CD4-positive, alpha-beta T cell treated with Interleukin-15 for 4 hours (primary cell): ENCODE measurements around the gene SWAP70.

ENCODE experiments used
- DNase-seq: peaks from one replicate; pipeline ENCODE4 v3.0.0-alpha.2; 2020; ENCODE audit warnings: low spot score

The SWAP70 gene

GRCh38 chr11:9753021-9753420, 89.1 kb downstream of the SWAP70 start:
- DNase-seq: no peak

- DNase-seq: no peak
Measured at GRCh38 chr11:9754010-9754471, 90.2 kb downstream of the SWAP70 start.

GRCh38 chr11:9755561-9756185, 91.8 kb downstream of the SWAP70 start:
- no peak for DNase-seq

GRCh38 chr11:9756461-9756860, 92.6 kb downstream of the SWAP70 start:
- no peak for DNase-seq

DNA sequence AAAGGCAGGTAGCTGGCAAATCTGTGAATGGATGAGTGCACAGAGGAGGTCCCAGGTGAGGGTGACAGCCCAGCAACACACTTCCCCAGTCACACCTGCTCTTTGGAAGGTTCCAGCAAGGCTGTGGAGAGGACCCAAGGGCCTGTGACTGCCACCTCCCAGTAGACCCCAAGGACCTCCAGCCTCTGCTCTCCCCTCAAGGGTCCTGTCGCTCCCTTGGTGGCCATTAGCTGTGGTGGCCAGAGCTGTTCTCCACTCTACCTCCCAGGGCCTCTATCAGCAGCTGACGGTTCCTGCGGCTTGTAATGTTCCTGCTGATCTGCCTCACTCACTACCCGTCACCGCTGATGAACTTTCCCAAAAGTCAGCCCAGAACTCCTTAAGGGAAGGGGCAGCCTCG, 93.0 kb downstream of the SWAP70 start:
- DNase-seq: no peak

GRCh38 chr11:9757809-9758636, 94.1 kb downstream of the SWAP70 start:
- DNase-seq: peak; percentile 90

DNA sequence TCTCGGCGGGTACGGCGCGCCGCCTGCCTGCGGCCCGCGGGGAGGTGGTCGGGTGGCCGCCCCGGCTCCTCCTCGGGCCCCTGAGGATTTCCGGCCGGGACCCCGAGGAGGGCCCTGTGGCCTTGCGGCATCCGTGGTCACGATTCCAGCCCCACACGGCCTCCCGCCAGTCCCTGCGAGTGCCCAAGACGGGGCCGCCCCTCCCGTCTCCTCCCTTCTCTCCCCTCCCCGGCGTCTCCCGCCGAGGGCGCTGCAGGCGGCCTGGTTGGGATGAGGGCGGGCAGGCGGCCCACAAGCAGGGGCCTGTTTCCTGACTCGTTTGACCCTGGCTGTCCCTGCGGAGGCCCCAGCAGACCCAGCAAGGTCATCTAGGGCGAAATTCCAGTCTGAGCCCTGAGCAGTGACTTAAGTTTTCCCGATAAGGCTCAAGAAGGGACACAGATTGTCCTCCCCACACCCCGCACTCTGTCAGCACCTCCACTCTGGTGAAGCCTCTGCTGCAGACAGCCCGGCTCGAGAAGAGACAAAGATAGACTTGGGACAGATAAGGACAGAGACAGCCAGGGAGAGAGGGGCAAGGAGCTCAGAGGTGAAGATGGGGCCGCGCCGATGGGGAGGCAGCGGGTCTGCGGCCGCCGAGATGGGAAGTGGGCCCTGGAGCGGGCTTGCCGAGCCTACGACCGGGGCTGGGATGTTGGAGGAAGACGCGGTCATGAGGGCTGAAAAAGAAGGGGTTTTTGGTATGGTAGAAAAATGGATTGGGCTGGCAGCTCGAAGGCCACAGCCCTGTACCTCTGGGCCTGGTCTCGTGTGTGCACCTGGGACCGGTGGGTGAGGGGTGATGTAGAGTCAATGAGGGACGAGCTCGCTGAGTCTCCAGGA, 95.0 kb downstream of the SWAP70 start:
- peak; percentile 38 for DNase-seq

- DNase-seq: peak; percentile 94
Measured at GRCh38 chr11:9759519-9760192, 95.8 kb downstream of the SWAP70 start.

GRCh38 chr11:9760193-9760575, 96.3 kb downstream of the SWAP70 start:
- no peak for DNase-seq

DNA sequence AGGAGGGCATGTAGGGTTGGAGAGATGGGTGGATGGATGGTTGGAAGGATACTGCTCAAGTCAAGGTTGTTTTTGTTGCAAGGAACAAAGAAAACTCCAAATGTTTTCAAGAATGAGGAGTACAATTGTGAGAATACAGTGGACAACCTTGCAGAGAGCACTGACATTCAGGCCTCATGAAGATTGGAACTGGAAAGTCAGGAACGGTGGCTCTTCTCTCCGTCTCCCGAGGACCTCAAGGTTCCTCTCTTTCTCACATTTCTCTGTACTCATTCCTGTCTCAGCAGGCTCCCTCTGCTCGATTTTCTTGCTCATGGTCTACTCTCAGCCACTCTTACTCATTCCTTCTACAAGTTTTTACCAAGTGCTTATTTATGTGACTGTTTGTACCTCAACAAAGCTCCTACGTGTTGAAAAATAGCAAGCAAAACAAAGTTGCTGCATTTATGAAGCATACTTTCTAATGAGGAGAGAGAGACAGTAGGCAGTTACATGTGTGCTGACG, 97.6 kb downstream of the SWAP70 start:
- DNase-seq: no peak

- no peak for DNase-seq
Measured at GRCh38 chr11:9762531-9762930, 98.7 kb downstream of the SWAP70 start.

DNA sequence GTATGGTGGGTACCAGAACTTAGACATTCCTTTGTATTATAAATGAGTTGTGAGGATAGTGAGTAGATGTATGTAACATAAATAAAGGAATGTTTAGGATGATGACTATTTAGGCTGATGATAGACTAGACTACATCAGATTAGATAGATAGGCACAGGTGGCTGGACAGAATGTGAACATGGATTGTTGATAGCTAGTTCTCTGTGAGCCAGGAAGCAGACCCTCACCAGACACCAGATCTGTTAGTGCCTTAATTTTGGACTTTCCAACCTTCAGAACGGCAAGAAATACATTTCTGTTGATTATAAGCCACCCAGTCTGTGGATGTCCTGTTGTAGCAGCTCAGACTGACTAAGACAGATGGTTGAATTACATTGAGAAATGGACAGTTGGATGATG, 99.4 kb downstream of the SWAP70 start:
- no peak for DNase-seq

DNA sequence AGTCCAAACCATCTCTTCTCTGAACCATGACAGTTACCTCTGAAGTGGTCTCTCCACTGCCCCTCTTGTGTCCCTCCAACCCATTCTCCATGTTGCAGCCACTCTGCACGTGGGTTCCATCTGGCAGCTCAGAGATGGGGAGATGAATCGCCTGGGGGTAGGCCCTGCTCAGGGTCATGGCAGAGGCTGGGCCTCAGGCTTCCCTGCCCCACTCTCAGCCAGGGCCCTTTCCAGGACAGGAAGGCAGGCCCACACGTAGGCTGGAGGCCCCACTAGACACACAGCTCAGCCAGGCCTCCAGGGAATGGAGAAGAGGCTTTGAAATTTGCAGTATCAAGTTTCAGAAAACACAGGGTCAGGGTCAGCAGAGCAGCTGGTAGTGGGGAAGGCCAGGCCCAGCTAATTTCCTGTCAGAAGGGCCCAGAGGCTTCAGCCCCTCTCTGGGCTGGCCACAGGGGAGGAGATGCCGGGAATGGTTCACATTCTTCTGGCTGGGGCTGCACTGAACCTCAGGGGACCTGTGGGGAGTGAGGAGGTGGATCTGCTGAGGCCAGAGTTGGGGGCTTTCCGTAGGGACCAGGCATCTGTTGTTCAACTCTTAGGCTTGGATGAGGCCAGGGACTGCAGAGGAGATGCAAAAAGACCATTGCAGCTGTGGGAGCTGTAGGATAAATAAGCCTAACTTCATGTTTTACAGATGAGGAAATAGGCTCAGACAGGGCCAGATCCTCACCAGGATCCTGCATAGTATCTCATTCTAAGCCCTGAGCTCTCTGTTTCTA, 101.6 kb downstream of the SWAP70 start:
- DNase-seq: no peak

- DNase-seq: no peak
Measured at GRCh38 chr11:9769621-9770020, 105.7 kb downstream of the SWAP70 start.

- no peak for DNase-seq
Measured at GRCh38 chr11:9771071-9771511, 107.2 kb downstream of the SWAP70 start.

GRCh38 chr11:9772218-9772617, 108.3 kb downstream of the SWAP70 start:
- no peak for DNase-seq

DNA sequence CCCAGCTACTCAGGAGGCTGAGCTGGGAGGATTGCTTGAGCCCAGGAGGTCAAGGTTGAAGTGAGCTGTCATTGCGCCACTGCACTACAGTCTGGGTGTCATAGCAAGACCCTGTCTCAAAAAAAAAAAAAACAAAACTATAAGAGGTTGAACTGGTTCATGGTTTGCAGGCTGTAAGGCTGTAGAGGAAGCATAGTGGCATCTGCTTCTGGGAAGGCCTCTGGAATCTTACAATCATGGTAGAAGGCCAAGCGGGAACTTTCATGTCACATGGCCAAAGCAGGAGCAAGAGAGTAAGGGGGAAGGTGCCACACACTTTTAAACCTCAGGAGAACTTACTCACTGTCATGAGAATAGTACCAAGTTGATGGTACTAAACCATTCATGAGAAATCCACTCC, 109.6 kb downstream of the SWAP70 start:
- DNase-seq: no peak

- DNase-seq: no peak
Measured at GRCh38 chr11:9774109-9774508, 110.2 kb downstream of the SWAP70 start.

GRCh38 chr11:9774591-9775397, 110.9 kb downstream of the SWAP70 start:
- no peak for DNase-seq

DNA sequence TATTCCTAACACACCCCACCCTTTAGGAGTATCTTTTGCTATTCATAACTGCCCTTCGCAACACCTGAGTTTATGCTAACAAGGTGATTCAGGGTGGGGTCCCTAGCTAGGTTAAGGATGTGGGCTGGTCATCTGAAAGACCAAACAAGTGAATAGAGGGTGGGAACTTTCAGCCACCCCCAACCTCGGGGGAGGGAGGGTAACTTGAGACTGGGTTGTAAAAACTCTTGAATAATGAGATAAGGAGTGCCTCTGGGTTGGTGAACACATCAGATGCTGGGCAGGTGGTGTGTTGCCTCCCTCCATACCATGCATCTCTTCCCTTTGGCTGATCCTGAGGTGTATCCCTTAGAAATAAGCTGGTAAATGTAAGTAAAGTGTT, 111.5 kb downstream of the SWAP70 start:
- no peak for DNase-seq
